Neuronal stem cell (in vitro differentiated cells): Measurements from ENCODE around the gene CCR7.
A peak's percentile ranks its signal among the peaks of the same experiment; 100 is the strongest.

Experiments
- DNase-seq: peaks from one replicate; pipeline ENCODE4 v3.0.0-alpha.2; 2013; ENCODE audit warnings: low spot score
- H2AFZ ChIP-seq: one replicate; pipeline ENCODE4 v1.6.1; 2013; ENCODE audit warnings: mild to moderate bottlenecking, low read length, inconsistent platforms
- H2AK5ac ChIP-seq: 2 replicates; pipeline ENCODE4 v1.6.1; 2013; ENCODE audit warnings: low read depth, mild to moderate bottlenecking, inconsistent platforms, low read length, moderate library complexity, mixed read lengths
- H2BK120ac ChIP-seq: 2 replicates; pipeline ENCODE4 v1.6.1; 2013; ENCODE audit warnings: low read depth, mild to moderate bottlenecking, inconsistent platforms, low read length, moderate library complexity, mixed read lengths
- H2BK12ac ChIP-seq: one replicate; pipeline ENCODE4 v1.6.1; 2013; ENCODE audit warnings: low read length, inconsistent platforms
- H2BK15ac ChIP-seq: 2 replicates; pipeline ENCODE4 v1.6.1; 2013; ENCODE audit warnings: mild to moderate bottlenecking, low read length, inconsistent platforms, mixed read lengths
- H2BK5ac ChIP-seq: one replicate; pipeline ENCODE4 v1.6.1; 2013; ENCODE audit warnings: inconsistent platforms, mild to moderate bottlenecking, low read length, moderate library complexity
- H3K14ac ChIP-seq: one replicate; pipeline ENCODE4 v1.6.1; 2013; ENCODE audit warnings: low read length, inconsistent platforms
- H3K18ac ChIP-seq: 2 replicates; pipeline ENCODE4 v1.6.1; 2013; ENCODE audit warnings: low read length, inconsistent platforms
- H3K23ac ChIP-seq: 2 replicates; pipeline ENCODE4 v1.6.1; 2013; ENCODE audit warnings: low read depth, mild to moderate bottlenecking, mixed read lengths, low read length, inconsistent platforms; ENCODE audit not compliant: poor library complexity
- H3K27ac ChIP-seq: replicated peaks from 3 replicates; pipeline ENCODE4 v1.5.1; 2013; ENCODE audit warnings: low read length, inconsistent platforms
- H3K27me3 ChIP-seq, 3 experiments: 2 replicates each; pipeline ENCODE4 v1.6.1; 2013; ENCODE audit warnings: low read length in 3 of 3, mild to moderate bottlenecking in 2 of 3, inconsistent platforms in 1 of 3, low read depth in 1 of 3, mixed read lengths in 1 of 3, moderate library complexity in 1 of 3; ENCODE audit not compliant: control insufficient read depth in 3 of 3, insufficient read depth in 3 of 3
- H3K36me3 ChIP-seq, 2 donors: replicated peaks in 1 of 2; 2 replicates each; pipeline ENCODE4 v1.6.1; 2013; ENCODE audit warnings: low read length in 2 of 2; ENCODE audit not compliant: control insufficient read depth in 2 of 2, insufficient read depth in 2 of 2
- H3K4ac ChIP-seq: 2 replicates; pipeline ENCODE4 v1.6.1; 2013; ENCODE audit warnings: inconsistent platforms, mild to moderate bottlenecking, low read length, moderate library complexity
- H3K4me1 ChIP-seq, 2 donors: 1 replicate in 1 of 2; 2 replicates in 1 of 2; pipeline ENCODE4 v1.6.1; 2013; ENCODE audit warnings: low read length in 2 of 2, low read depth in 1 of 2; ENCODE audit not compliant: control insufficient read depth in 2 of 2, insufficient read depth in 1 of 2
- H3K4me2 ChIP-seq: one replicate; pipeline ENCODE4 v1.6.1; 2013; ENCODE audit warnings: mild to moderate bottlenecking, low read length, inconsistent platforms; ENCODE audit not compliant: insufficient read depth, poor library complexity, severe bottlenecking
- H3K4me3 ChIP-seq, 2 donors: 2 replicates each; pipeline ENCODE4 v1.5.1; 2013; ENCODE audit warnings: low read length in 2 of 2, mild to moderate bottlenecking in 2 of 2, inconsistent platforms in 1 of 2, moderate library complexity in 1 of 2
- H3K79me1 ChIP-seq: one replicate; pipeline ENCODE4 v1.6.1; 2013; ENCODE audit warnings: low read depth, mild to moderate bottlenecking, inconsistent platforms, low read length, moderate library complexity
- H3K9ac ChIP-seq: one replicate; pipeline ENCODE4 v1.6.1; 2013; ENCODE audit warnings: mild to moderate bottlenecking, low read depth, low read length, inconsistent platforms; ENCODE audit not compliant: poor library complexity
- H3K9me3 ChIP-seq, 2 donors: replicated peaks in 1 of 2; 2 replicates each; pipeline versions ENCODE3 to v1.6.1; 2013; ENCODE audit warnings: low read length in 2 of 2, mild to moderate bottlenecking in 2 of 2, inconsistent platforms in 1 of 2, low read depth in 1 of 2, mixed read lengths in 1 of 2, moderate library complexity in 1 of 2; ENCODE audit not compliant: control insufficient read depth in 2 of 2, insufficient read depth in 1 of 2
- H4K8ac ChIP-seq: one replicate; pipeline ENCODE4 v1.6.1; 2013; ENCODE audit warnings: low read depth, mild to moderate bottlenecking, inconsistent platforms, low read length, moderate library complexity
- H4K91ac ChIP-seq: one replicate; pipeline ENCODE4 v1.6.1; 2013; ENCODE audit warnings: low read length, low read depth, mild to moderate bottlenecking, inconsistent platforms; ENCODE audit not compliant: poor library complexity
- WGBS, 2 donors: extraction: QIAGEN DNeasy Blood & Tissue Kit; methylation state at CpG; one replicate each; pipeline ENCODE4 v1.1.7; 2013; ENCODE audit warnings: missing lambda C conversion rate in 2 of 2, mixed read lengths in 1 of 2; ENCODE audit not compliant: insufficient read length in 2 of 2, insufficient replicate concordance in 1 of 2; ENCODE audit errors: extremely low coverage in 2 of 2; 5-methylcytosine and 5-hydroxymethylcytosine counted together

CCR7 gene

GRCh38 chr17:40558300-40558889, 6.9 kb downstream of the CCR7 start:
- Histone ChIP-seq H3K23ac (no peak overlapping the region), H3K14ac (no peak overlapping the region), H4K91ac (no peak overlapping the region), H3K27me3 (no peaks in the 10 kb centered on the region), H2BK12ac (no peak overlapping the region), H2AFZ (peak overlapping the region; percentile 84), H3K4me1 (peaks cover 13 to 23% of the 10 kb centered on the region in 2 donors), H3K4me3 (no peak overlapping the region), H3K79me1 (no peaks in the 10 kb centered on the region), H4K8ac (no peak overlapping the region), H3K36me3 (no peaks in the 10 kb centered on the region), H3K27ac (no peak overlapping the region), H3K18ac (no peak overlapping the region), H3K4me2 (no peak overlapping the region), H2AK5ac (no peak overlapping the region), H3K9me3 (no peaks in the 10 kb centered on the region), H2BK5ac (no peak overlapping the region), H3K4ac (no peak overlapping the region), H2BK15ac (no peak overlapping the region), H2BK120ac (no peak overlapping the region), H3K9ac (no peak overlapping the region)
- no peak for DNase-seq
- no CpG with 5 or more reads among the region's 9 CpGs for WGBS, 2 donors

GRCh38 chr17:40557531-40558299, 7.6 kb downstream of the CCR7 start:
- no peak for DNase-seq
- H2BK120ac ChIP-seq = no peak overlapping the region
- H2BK5ac ChIP-seq = no peak overlapping the region
- H3K9me3 ChIP-seq = no peaks in the 10 kb centered on the region
- H2AFZ ChIP-seq = peak overlapping the region; percentile 84
- peak overlapping the region; percentile 59 for H2BK12ac ChIP-seq
- H3K9ac ChIP-seq = no peak overlapping the region
- peak overlapping the region; percentile 33 for H2BK15ac ChIP-seq
- no peak overlapping the region for H3K14ac ChIP-seq
- no CpG with 5 or more reads among the region's 6 CpGs for WGBS, 2 donors
- peak overlapping the region; percentile 60 for H3K18ac ChIP-seq
- H4K8ac ChIP-seq = no peak overlapping the region
- no peak overlapping the region for H3K23ac ChIP-seq
- no peak overlapping the region for H3K4ac ChIP-seq
- H2AK5ac ChIP-seq = no peak overlapping the region
- no peaks in the 10 kb centered on the region for H3K36me3 ChIP-seq
- no peak overlapping the region for H3K4me2 ChIP-seq
- no peak overlapping the region for H3K4me3 ChIP-seq
- H3K27ac ChIP-seq = no peak overlapping the region
- peaks cover 16 to 25% of the 10 kb centered on the region in 2 donors for H3K4me1 ChIP-seq
- no peaks in the 10 kb centered on the region for H3K27me3 ChIP-seq
- no peaks in the 10 kb centered on the region for H3K79me1 ChIP-seq
- H4K91ac ChIP-seq = no peak overlapping the region

DNA sequence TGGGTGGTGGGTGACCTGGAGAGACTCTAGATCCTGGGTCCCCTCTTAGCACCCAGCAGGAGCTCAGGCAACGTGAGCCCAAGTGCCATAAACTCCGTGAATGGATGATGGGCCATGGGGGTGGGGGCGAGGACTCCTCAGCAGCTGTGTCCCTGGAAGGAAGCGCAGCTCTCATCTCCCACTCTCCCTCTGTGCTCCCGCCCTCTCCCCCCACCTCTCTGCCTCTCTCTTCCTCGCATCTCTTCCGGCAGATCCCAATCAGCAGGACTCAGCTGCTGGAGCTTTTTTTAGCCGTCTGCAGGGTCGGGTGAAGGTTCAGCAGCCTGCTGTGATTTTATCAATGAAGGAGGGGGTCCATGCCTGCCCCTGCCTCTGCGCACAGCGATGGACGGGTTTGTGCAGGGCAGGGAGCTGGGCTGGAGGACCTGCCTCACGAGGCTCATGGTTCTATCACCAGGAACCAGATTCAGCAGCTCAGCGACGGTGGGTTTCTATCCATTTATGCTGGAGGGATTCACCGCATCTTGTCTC, 8.3 kb downstream of the CCR7 start:
- Histone ChIP-seq H4K91ac (no peak overlapping the region), H3K18ac (peak overlapping the region; percentile 46), H4K8ac (no peak overlapping the region), H3K14ac (peak overlapping the region; percentile 27), H3K23ac (no peak overlapping the region), H3K27ac (no peak overlapping the region), H3K27me3 (no peaks in the 10 kb centered on the region), H2AK5ac (no peak overlapping the region), H2BK12ac (no peak overlapping the region), H3K4me1 (peaks cover 16 to 25% of the 10 kb centered on the region in 2 donors), H2BK15ac (peak overlapping the region; percentile 12), H2BK5ac (no peak overlapping the region), H3K36me3 (no peaks in the 10 kb centered on the region), H3K9ac (no peak overlapping the region), H3K4ac (no peak overlapping the region), H3K79me1 (no peaks in the 10 kb centered on the region), H2AFZ (peak overlapping the region; percentile 84), H3K9me3 (no peaks in the 10 kb centered on the region), H3K4me3 (no peak overlapping the region), H2BK120ac (no peak overlapping the region), H3K4me2 (no peak overlapping the region)
- no peak for DNase-seq
- no CpG with 5 or more reads among the region's 16 CpGs for WGBS, 2 donors

- DNase-seq = no peak
- WGBS, 2 donors = no CpG with 5 or more reads among the region's 1 CpG
- H3K4me1 ChIP-seq = peaks cover 16 to 25% of the 10 kb centered on the region in 2 donors
- H2AK5ac ChIP-seq = no peak overlapping the region
- H4K91ac ChIP-seq = no peak overlapping the region
- no peak overlapping the region for H3K14ac ChIP-seq
- H3K23ac ChIP-seq = no peak overlapping the region
- H3K18ac ChIP-seq = no peak overlapping the region
- H3K4ac ChIP-seq = no peak overlapping the region
- no peak overlapping the region for H3K4me3 ChIP-seq
- H2BK5ac ChIP-seq = no peak overlapping the region
- H3K4me2 ChIP-seq = no peak overlapping the region
- no peak overlapping the region for H3K9ac ChIP-seq
- H3K9me3 ChIP-seq = no peaks in the 10 kb centered on the region
- H4K8ac ChIP-seq = no peak overlapping the region
- H3K79me1 ChIP-seq = no peaks in the 10 kb centered on the region
- no peak overlapping the region for H2BK120ac ChIP-seq
- no peaks in the 10 kb centered on the region for H3K27me3 ChIP-seq
- H3K27ac ChIP-seq = no peak overlapping the region
- H2BK12ac ChIP-seq = no peak overlapping the region
- no peaks in the 10 kb centered on the region for H3K36me3 ChIP-seq
- no peak overlapping the region for H2AFZ ChIP-seq
- no peak overlapping the region for H2BK15ac ChIP-seq
Measured at GRCh38 chr17:40556198-40556661, 9.0 kb downstream of the CCR7 start.
